WERI-Rb-1 (cell line): ENCODE results near the gene SHH.

Source experiments
- DNase-seq: peaks from one replicate; pipeline ENCODE4 v3.0.0-alpha.2; 2020
- H3K27ac ChIP-seq: fragments of 250-450 bp; sonication (Bioruptor Pico); 2 replicates; pipeline ENCODE4 v1.5.1; 2020; ENCODE audit warnings: mild to moderate bottlenecking, moderate library complexity
- H3K27me3 ChIP-seq: fragments of 250-450 bp; sonication (Bioruptor Pico); 2 replicates; pipeline ENCODE4 v1.5.1; 2021; ENCODE audit warnings: mild to moderate bottlenecking, low read depth, moderate library complexity; ENCODE audit not compliant: insufficient read depth, severe bottlenecking
- H3K36me3 ChIP-seq: fragments of 250-450 bp; sonication (Bioruptor Pico); 2 replicates; pipeline ENCODE4 v1.5.1; 2020; ENCODE audit warnings: mild to moderate bottlenecking, moderate library complexity
- H3K4me3 ChIP-seq: 2 replicates; pipeline ENCODE4 v1.5.1; 2011; ENCODE audit warnings: low read depth, mild to moderate bottlenecking, control low read depth, low read length
- H3K9me3 ChIP-seq: fragments of 250-450 bp; sonication (Bioruptor Pico); 2 replicates; pipeline ENCODE4 v1.5.1; 2021; ENCODE audit warnings: mild to moderate bottlenecking, moderate library complexity; ENCODE audit not compliant: severe bottlenecking
- TF ChIP-seq, protein P1 (sequence below): IDR thresholded peaks from 2 replicates; pipeline ENCODE4 v1.5.1; 2011; ENCODE audit warnings: low read depth, mild to moderate bottlenecking, control low read depth, inconsistent platforms, low read length

Gene SHH

GRCh38 chr7:155835446-155836215 is 23.4 kb upstream of the SHH start:
- H3K4me3 ChIP-seq = no peak overlapping the region
- no peak for DNase-seq
- no peak overlapping the region for H3K27ac ChIP-seq
- TF ChIP-seq, protein P1, sequence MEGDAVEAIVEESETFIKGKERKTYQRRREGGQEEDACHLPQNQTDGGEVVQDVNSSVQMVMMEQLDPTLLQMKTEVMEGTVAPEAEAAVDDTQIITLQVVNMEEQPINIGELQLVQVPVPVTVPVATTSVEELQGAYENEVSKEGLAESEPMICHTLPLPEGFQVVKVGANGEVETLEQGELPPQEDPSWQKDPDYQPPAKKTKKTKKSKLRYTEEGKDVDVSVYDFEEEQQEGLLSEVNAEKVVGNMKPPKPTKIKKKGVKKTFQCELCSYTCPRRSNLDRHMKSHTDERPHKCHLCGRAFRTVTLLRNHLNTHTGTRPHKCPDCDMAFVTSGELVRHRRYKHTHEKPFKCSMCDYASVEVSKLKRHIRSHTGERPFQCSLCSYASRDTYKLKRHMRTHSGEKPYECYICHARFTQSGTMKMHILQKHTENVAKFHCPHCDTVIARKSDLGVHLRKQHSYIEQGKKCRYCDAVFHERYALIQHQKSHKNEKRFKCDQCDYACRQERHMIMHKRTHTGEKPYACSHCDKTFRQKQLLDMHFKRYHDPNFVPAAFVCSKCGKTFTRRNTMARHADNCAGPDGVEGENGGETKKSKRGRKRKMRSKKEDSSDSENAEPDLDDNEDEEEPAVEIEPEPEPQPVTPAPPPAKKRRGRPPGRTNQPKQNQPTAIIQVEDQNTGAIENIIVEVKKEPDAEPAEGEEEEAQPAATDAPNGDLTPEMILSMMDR = no peak
- H3K27me3 ChIP-seq = peaks cover 100% of the 10 kb centered on the region
- H3K36me3 ChIP-seq = no peaks in the 10 kb centered on the region
- H3K9me3 ChIP-seq = no peaks in the 10 kb centered on the region

GRCh38 chr7:155834486-155835048 is 22.3 kb upstream of the SHH start:
- DNase-seq = no peak
- Histone ChIP-seq H3K4me3 (no peak overlapping the region), H3K9me3 (no peaks in the 10 kb centered on the region), H3K27me3 (peaks cover 98% of the 10 kb centered on the region), H3K27ac (no peak overlapping the region), H3K36me3 (no peaks in the 10 kb centered on the region)
- TF ChIP-seq, protein P1 = no peak

DNA sequence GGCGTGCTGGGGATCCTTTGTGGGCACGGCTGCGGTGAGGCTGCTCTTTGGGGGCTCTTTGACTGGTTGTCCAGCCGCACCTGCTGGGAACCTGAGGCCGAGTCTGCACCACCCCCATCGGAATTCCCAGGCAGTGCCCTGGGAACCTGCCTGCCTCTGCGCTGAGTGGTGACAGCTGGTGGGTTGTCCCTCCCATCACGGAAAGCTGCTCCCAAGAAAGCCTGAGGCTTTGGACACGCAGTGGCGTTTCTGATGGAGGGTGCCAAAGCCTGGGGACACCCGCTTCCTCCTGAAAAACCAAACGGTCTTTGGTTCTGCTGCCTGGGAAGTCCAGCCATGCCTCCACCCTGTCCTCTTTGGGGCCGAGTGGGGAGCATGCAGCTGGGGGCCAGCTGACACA is 21.4 kb upstream of the SHH start:
- Histone ChIP-seq H3K36me3 (no peaks in the 10 kb centered on the region), H3K9me3 (no peaks in the 10 kb centered on the region), H3K27me3 (peaks cover 95% of the 10 kb centered on the region), H3K4me3 (no peak overlapping the region), H3K27ac (no peak overlapping the region)
- DNase-seq = no peak
- TF ChIP-seq, protein P1 = no peak

- TF ChIP-seq, protein P1 = no peak
- Histone ChIP-seq H3K4me3 (no peak overlapping the region), H3K27ac (no peak overlapping the region), H3K27me3 (peaks cover 95% of the 10 kb centered on the region), H3K9me3 (no peaks in the 10 kb centered on the region), H3K36me3 (no peaks in the 10 kb centered on the region)
- no peak for DNase-seq
These were observed 20.3 kb upstream of the SHH start for GRCh38 chr7:155832581-155832981.

GRCh38 chr7:155831807-155832524 is 19.7 kb upstream of the SHH start:
- no peak for DNase-seq
- Histone ChIP-seq H3K27me3 (peaks cover 95% of the 10 kb centered on the region), H3K27ac (no peak overlapping the region), H3K36me3 (no peaks in the 10 kb centered on the region), H3K4me3 (no peak overlapping the region), H3K9me3 (no peaks in the 10 kb centered on the region)
- TF ChIP-seq, protein P1 = no peak
